Hepatocyte (in vitro differentiated cells): ENCODE data around the gene RNFT2. TPM values are rescaled to one million over a fixed set of nuclear protein-coding genes. Genes with fewer than 3 reads are reported as not detected.
"Not testable (repeated sequence)": the region's sequence is repeated elsewhere in the genome, so short reads cannot be mapped to it uniquely, and the experiment has no call there.

Experiments
- DNase-seq: peaks from one replicate; pipeline ENCODE4 v3.0.0-alpha.2; 2016; ENCODE audit warnings: low spot score
- H2AFZ ChIP-seq: fragments of 200-600 bp; sonication (generic); 2 replicates; pipeline ENCODE4 v1.6.0; 2016; ENCODE audit warnings: antibody characterized with exemption, mild to moderate bottlenecking
- H3K27ac ChIP-seq: fragments of 200-600 bp; sonication (generic); 2 replicates; pipeline ENCODE4 v1.5.1; 2016; ENCODE audit warnings: mild to moderate bottlenecking
- H3K27me3 ChIP-seq: fragments of 200-600 bp; sonication (generic); 2 replicates; pipeline ENCODE4 v1.6.1; 2016
- H3K36me3 ChIP-seq: fragments of 200-600 bp; sonication (generic); replicated peaks from 2 replicates; pipeline ENCODE4 v1.5.1; 2016; ENCODE audit warnings: low read depth; ENCODE audit not compliant: insufficient read depth
- H3K4me1 ChIP-seq: fragments of 200-600 bp; sonication (generic); 2 replicates; pipeline ENCODE4 v1.5.1; 2016; ENCODE audit warnings: mild to moderate bottlenecking, moderate library complexity; ENCODE audit not compliant: insufficient read depth
- H3K4me2 ChIP-seq: fragments of 200-600 bp; sonication (generic); 2 replicates; pipeline ENCODE4 v1.6.0; 2016
- H3K4me3 ChIP-seq: fragments of 200-600 bp; sonication (generic); 2 replicates; pipeline ENCODE4 v1.5.1; 2016; ENCODE audit warnings: mild to moderate bottlenecking
- H3K79me2 ChIP-seq: fragments of 200-600 bp; sonication (generic); 2 replicates; pipeline ENCODE4 v1.6.0; 2017; ENCODE audit warnings: mild to moderate bottlenecking
- H3K9me2 ChIP-seq: fragments of 200-600 bp; sonication (generic); replicated peaks from 2 replicates; pipeline ENCODE4 v1.6.0; 2017; ENCODE audit warnings: mild to moderate bottlenecking; ENCODE audit not compliant: insufficient read depth
- H3K9me3 ChIP-seq: fragments of 200-600 bp; sonication (generic); 2 replicates; pipeline ENCODE4 v1.5.1; 2016; ENCODE audit warnings: low read depth, mild to moderate bottlenecking
- H4K20me1 ChIP-seq: fragments of 200-600 bp; sonication (generic); 2 replicates; pipeline ENCODE4 v1.6.0; 2016; ENCODE audit warnings: mild to moderate bottlenecking; ENCODE audit not compliant: insufficient read depth, poor library complexity, severe bottlenecking
- EZH2 ChIP-seq: fragments of 200-600 bp; sonication (generic); IDR thresholded peaks from 2 replicates; pipeline ENCODE4 v1.6.1; 2016; ENCODE audit warnings: antibody characterized with exemption, mild to moderate bottlenecking, borderline replicate concordance
- EZH2phosphoT487 ChIP-seq: fragments of 200-600 bp; sonication (generic); IDR thresholded peaks from one replicate; pipeline ENCODE4 v1.6.1; 2018; ENCODE audit warnings: antibody characterized with exemption, mild to moderate bottlenecking, low read depth, moderate library complexity; ENCODE audit not compliant: unreplicated experiment, severe bottlenecking
- WGBS: methylation state at CpG from one replicate; pipeline ENCODE4 v1.1.6; 2016; ENCODE audit warnings: low lambda C conversion rate; ENCODE audit errors: missing lambda C conversion rate; 5-methylcytosine and 5-hydroxymethylcytosine counted together
- polyA plus RNA-seq: library from polyadenylated mRNA; unstranded; fragments of >200 nt; fragmentation: Nextera tagmentation; extraction: Ambion mirVana; gene quantifications from 2 replicates; pipeline ENCODE4 v1.2.1, GENCODE V29; 2016
- total RNA-seq: library from RNA; depleted of rRNA; stranded (reverse); fragments of >200 nt; gene quantifications from 2 replicates; pipeline ENCODE4 v1.2.3, GENCODE V29; 2014
- TF ChIP-seq, protein P1 (sequence below): fragments of 200-600 bp; sonication (generic); IDR thresholded peaks from 2 replicates; pipeline ENCODE4 v1.5.1; 2016; ENCODE audit warnings: antibody characterized with exemption, mild to moderate bottlenecking; ENCODE audit not compliant: poor library complexity

Gene RNFT2
- total and polyA plus RNA-seq, 2 experiments from 2014 or later = 1.5 to 2.9 TPM

- no peaks in the 10 kb centered on the region for H3K9me3 ChIP-seq
- TF ChIP-seq EZH2 (no peak), EZH2phosphoT487 (no peak)
- TF ChIP-seq, protein P1, sequence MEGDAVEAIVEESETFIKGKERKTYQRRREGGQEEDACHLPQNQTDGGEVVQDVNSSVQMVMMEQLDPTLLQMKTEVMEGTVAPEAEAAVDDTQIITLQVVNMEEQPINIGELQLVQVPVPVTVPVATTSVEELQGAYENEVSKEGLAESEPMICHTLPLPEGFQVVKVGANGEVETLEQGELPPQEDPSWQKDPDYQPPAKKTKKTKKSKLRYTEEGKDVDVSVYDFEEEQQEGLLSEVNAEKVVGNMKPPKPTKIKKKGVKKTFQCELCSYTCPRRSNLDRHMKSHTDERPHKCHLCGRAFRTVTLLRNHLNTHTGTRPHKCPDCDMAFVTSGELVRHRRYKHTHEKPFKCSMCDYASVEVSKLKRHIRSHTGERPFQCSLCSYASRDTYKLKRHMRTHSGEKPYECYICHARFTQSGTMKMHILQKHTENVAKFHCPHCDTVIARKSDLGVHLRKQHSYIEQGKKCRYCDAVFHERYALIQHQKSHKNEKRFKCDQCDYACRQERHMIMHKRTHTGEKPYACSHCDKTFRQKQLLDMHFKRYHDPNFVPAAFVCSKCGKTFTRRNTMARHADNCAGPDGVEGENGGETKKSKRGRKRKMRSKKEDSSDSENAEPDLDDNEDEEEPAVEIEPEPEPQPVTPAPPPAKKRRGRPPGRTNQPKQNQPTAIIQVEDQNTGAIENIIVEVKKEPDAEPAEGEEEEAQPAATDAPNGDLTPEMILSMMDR = no peak
- H4K20me1 ChIP-seq = peaks cover 2% of the 10 kb centered on the region
- peak overlapping the region; percentile 33 for H2AFZ ChIP-seq
- H3K27me3 ChIP-seq = no peaks in the 10 kb centered on the region
- peak overlapping the region; percentile 82 for H3K27ac ChIP-seq
- H3K4me1 ChIP-seq = no peaks in the 10 kb centered on the region
- peak; percentile 39 for DNase-seq
- peak overlapping the region; percentile 84 for H3K4me3 ChIP-seq
- no peaks in the 10 kb centered on the region for H3K9me2 ChIP-seq
- 3% methylated on average over 23 of the region's 24 CpGs for WGBS
- H3K79me2 ChIP-seq = peaks cover 46% of the 10 kb centered on the region
- peak overlapping the region; percentile 79 for H3K4me2 ChIP-seq
- H3K36me3 ChIP-seq = peaks cover 3% of the 10 kb centered on the region
Observed at GRCh38 chr12:116736962-116737773, 947 bp upstream of the RNFT2 start.

DNA sequence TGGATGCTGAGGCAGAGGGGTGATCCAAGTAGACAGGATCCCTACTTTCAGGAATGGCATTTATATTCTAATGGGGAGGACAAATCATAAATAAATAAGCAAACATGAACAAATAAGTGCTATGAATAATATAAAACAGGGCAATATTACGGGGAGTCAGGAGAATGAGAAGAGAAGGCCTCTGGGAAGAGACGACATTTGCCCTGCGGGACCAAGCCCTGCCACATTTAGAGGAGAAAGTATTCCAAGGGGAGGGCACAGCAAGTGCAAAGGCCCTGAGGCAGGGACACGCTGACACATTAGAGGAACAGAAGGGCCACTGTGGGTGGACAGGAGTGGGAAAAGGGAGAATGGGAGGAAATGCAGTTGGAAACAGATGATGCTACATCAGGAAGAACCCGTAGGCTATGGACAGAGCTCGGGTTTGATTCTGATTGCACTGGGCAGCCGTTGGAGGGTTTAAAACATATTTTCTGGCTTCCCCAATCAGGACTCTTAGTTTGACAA, 1.3 kb downstream of the RNFT2 start:
- Histone ChIP-seq H4K20me1 (no peaks in the 10 kb centered on the region), H3K79me2 (peaks cover 24% of the 10 kb centered on the region), H3K4me2 (no peak overlapping the region), H2AFZ (no peak overlapping the region), H3K27me3 (no peaks in the 10 kb centered on the region), H3K9me3 (no peaks in the 10 kb centered on the region), H3K4me1 (no peaks in the 10 kb centered on the region), H3K4me3 (no peak overlapping the region), H3K27ac (no peak overlapping the region), H3K36me3 (no peaks in the 10 kb centered on the region), H3K9me2 (no peaks in the 10 kb centered on the region)
- 95% methylated on average over 7 of the region's 7 CpGs for WGBS
- TF ChIP-seq EZH2 (no peak), EZH2phosphoT487 (no peak)
- TF ChIP-seq, protein P1 = no peak
- DNase-seq = no peak

GRCh38 chr12:116742787-116743186, 4.7 kb downstream of the RNFT2 start:
- WGBS = 92% methylated on average over 2 of the region's 2 CpGs
- H3K9me2 ChIP-seq, H4K20me1 ChIP-seq, H3K36me3 ChIP-seq, DNase-seq, H3K4me3 ChIP-seq, H3K27me3 ChIP-seq, H3K4me1 ChIP-seq, H3K4me2 ChIP-seq, H3K27ac ChIP-seq, H2AFZ ChIP-seq, H3K9me3 ChIP-seq, H3K79me2 ChIP-seq: not testable (repeated sequence)

DNA sequence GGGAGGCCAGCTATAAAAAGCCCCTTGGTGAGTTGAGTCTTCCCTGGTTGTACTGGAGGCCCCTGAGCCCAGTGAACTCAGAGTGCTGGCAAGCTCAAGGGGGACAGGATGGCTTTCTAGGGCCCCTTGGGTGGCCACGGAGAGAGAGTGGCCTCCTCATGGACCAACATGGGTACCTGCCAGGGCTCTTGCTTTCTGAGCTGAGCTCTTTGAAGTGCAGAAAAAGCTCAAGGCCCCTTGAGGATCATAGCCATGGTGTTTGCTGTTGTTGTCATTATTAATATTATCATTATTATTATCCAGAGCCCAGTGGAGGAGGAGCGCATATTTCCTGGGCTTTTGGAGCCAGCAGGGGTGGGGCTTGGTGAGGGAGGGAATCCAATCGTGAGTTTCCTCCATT, 6.7 kb downstream of the RNFT2 start:
- 86% methylated on average over 3 of the region's 3 CpGs for WGBS
- Histone ChIP-seq H2AFZ (no peak overlapping the region), H3K4me2 (no peak overlapping the region), H3K36me3 (no peaks in the 10 kb centered on the region), H3K27me3 (no peaks in the 10 kb centered on the region), H3K9me3 (no peaks in the 10 kb centered on the region), H3K4me3 (no peak overlapping the region), H3K4me1 (no peaks in the 10 kb centered on the region), H4K20me1 (no peaks in the 10 kb centered on the region), H3K9me2 (no peaks in the 10 kb centered on the region), H3K79me2 (no peaks in the 10 kb centered on the region), H3K27ac (no peak overlapping the region)
- TF ChIP-seq EZH2phosphoT487 = no peak
- TF ChIP-seq EZH2 = no peak
- TF ChIP-seq, protein P1 = no peak
- no peak for DNase-seq
